Neural progenitor cell (in vitro differentiated cells): ENCODE results near the gene C5AR2. TPM values are rescaled to one million over a fixed set of nuclear protein-coding genes. Genes with fewer than 3 reads are reported as not detected.
"Not testable (repeated sequence)": the region's sequence is repeated elsewhere in the genome, so short reads cannot be mapped to it uniquely, and the experiment has no call there.

Experiments used
- DNase-seq: peaks from one replicate; pipeline ENCODE4 v3.0.0-alpha.2; 2016; ENCODE audit warnings: low spot score
- H2AFZ ChIP-seq: fragments of 200-600 bp; sonication (generic); replicated peaks from 2 replicates; pipeline ENCODE4 v1.6.1; 2016; ENCODE audit warnings: antibody characterized with exemption
- H3F3A ChIP-seq: fragments of 200-600 bp; sonication (generic); 2 replicates; pipeline ENCODE4 v1.6.1; 2016; ENCODE audit warnings: antibody characterized with exemption, low read depth
- H3K27ac ChIP-seq: fragments of 200-600 bp; sonication (generic); 2 replicates; pipeline ENCODE4 v1.5.1; 2016; ENCODE audit warnings: mild to moderate bottlenecking
- H3K27me3 ChIP-seq: fragments of 200-600 bp; sonication (generic); 2 replicates; pipeline ENCODE4 v1.6.1; 2016; ENCODE audit warnings: mild to moderate bottlenecking, moderate library complexity
- H3K36me3 ChIP-seq: fragments of 200-600 bp; sonication (generic); 2 replicates; pipeline ENCODE4 v1.5.1; 2016
- H3K4me1 ChIP-seq: fragments of 200-600 bp; sonication (generic); 2 replicates; pipeline ENCODE4 v1.6.1; 2016; ENCODE audit warnings: mixed run types
- H3K4me2 ChIP-seq: fragments of 200-600 bp; sonication (generic); 2 replicates; pipeline ENCODE4 v1.6.1; 2016
- H3K4me3 ChIP-seq: fragments of 200-600 bp; sonication (generic); 2 replicates; pipeline ENCODE4 v1.5.1; 2016
- H3K79me2 ChIP-seq: fragments of 200-600 bp; sonication (generic); 2 replicates; pipeline ENCODE4 v1.6.1; 2016; ENCODE audit warnings: low read depth
- H3K9ac ChIP-seq: fragments of 200-600 bp; sonication (generic); 2 replicates; pipeline ENCODE4 v1.6.1; 2016
- H3K9me3 ChIP-seq: fragments of 200-600 bp; sonication (generic); 2 replicates; pipeline ENCODE4 v1.5.1; 2016; ENCODE audit warnings: low read depth
- H4K20me1 ChIP-seq: fragments of 200-600 bp; sonication (generic); 2 replicates; pipeline ENCODE4 v1.6.1; 2016; ENCODE audit warnings: low read depth
- H3K27ac Mint-ChIP-seq: 3 replicates; pipeline ENCODE4 v1.8.0; 2021; ENCODE audit warnings: mixed read lengths
- H3K27me3 Mint-ChIP-seq: 2 replicates; pipeline ENCODE4 v1.8.0; 2022; ENCODE audit warnings: low read depth, mild to moderate bottlenecking, inconsistent platforms, moderate library complexity, mixed read lengths; ENCODE audit not compliant: insufficient read depth
- H3K36me3 Mint-ChIP-seq: 3 replicates; pipeline ENCODE4 v1.8.0; 2021; ENCODE audit warnings: mixed read lengths
- H3K4me1 Mint-ChIP-seq: 3 replicates; pipeline ENCODE4 v1.8.0; 2021; ENCODE audit warnings: mixed read lengths
- H3K4me3 Mint-ChIP-seq: 3 replicates; pipeline ENCODE4 v1.8.0; 2021; ENCODE audit warnings: mild to moderate bottlenecking, moderate library complexity, mixed read lengths
- H3K9me3 Mint-ChIP-seq: 3 replicates; pipeline ENCODE4 v1.8.0; 2020; ENCODE audit warnings: mixed read lengths
- CTCF ChIP-seq: fragments of 200-600 bp; sonication (generic); IDR thresholded peaks from 2 replicates; pipeline ENCODE4 v1.5.1; 2017; ENCODE audit warnings: antibody characterized with exemption, mild to moderate bottlenecking
- EZH2 ChIP-seq: fragments of 200-600 bp; sonication (generic); IDR thresholded peaks from 2 replicates; pipeline ENCODE4 v1.6.1; 2017; ENCODE audit warnings: antibody characterized with exemption, mild to moderate bottlenecking, moderate library complexity
- EZH2phosphoT487 ChIP-seq: fragments of 200-600 bp; sonication (generic); IDR thresholded peaks from 2 replicates; pipeline ENCODE4 v1.6.1; 2017; ENCODE audit warnings: antibody characterized with exemption
- total RNA-seq: library from RNA; depleted of rRNA; stranded (reverse); fragments of >200 nt; gene quantifications from 2 replicates; pipeline ENCODE4 v1.2.3, GENCODE V29; 2015; ENCODE audit warnings: low replicate concordance

Gene C5AR2
- total RNA-seq, 1 donor from 2014 or later: not detected

GRCh38 chr19:47362321-47362720 is 30.3 kb downstream of the C5AR2 start:
- no peak overlapping the region for H3K27ac Mint-ChIP-seq
- H4K20me1 ChIP-seq: no peaks in the 10 kb centered on the region
- H3K4me3 ChIP-seq: no peak overlapping the region
- TF ChIP-seq CTCF (no peak), EZH2 (no peak), EZH2phosphoT487 (no peak)
- H3K9me3 ChIP-seq: no peaks in the 10 kb centered on the region
- H3K79me2 ChIP-seq: no peaks in the 10 kb centered on the region
- H3K9me3 Mint-ChIP-seq: no peaks in the 10 kb centered on the region
- H3K27me3 ChIP-seq: no peaks in the 10 kb centered on the region
- no peaks in the 10 kb centered on the region for H3K4me1 Mint-ChIP-seq
- no peaks in the 10 kb centered on the region for H3K27me3 Mint-ChIP-seq
- peaks cover 22% of the 10 kb centered on the region for H3K36me3 Mint-ChIP-seq
- H2AFZ ChIP-seq: no peak overlapping the region
- H3K4me3 Mint-ChIP-seq: no peak overlapping the region
- no peak overlapping the region for H3K27ac ChIP-seq
- no peak for DNase-seq
- no peaks in the 10 kb centered on the region for H3F3A ChIP-seq
- H3K4me1 ChIP-seq: no peaks in the 10 kb centered on the region
- no peak overlapping the region for H3K9ac ChIP-seq
- no peaks in the 10 kb centered on the region for H3K36me3 ChIP-seq
- no peak overlapping the region for H3K4me2 ChIP-seq

DNA sequence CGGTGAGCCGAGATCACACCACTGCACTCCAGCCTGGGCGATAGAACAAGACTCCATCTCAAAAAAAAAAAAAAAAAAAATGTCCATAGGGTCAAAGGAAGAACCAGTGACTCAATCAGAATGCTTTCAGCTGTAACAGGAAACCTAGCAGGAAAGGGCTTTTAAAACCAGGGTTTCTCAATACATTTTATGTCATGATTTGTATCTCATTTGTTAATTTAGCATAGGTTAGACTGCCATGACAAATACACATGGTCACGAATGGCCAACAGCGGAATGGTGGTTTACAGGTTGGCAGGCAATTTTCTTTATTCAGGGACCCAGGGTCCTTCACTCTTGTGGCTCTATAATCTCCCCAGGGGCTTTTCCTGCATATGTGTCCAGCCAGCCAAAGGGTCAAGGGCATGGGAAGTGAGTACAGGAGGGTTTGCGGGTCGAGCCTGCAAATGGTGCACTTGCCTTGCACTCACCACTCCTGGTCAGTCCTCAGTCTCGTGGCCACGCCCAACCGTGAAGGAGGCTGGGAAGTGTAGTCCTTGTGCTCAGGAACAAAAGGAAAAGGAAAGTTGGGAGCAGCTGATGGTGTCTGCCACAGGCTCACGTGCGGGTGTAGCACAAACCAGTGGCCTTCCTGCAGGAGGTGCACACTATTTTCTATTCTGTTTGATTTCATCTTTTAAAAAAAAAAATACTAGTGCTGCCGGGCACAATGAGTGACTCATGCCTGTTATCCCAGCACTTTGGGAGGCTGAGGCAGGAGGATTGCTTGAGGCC is 32.0 kb downstream of the C5AR2 start:
- Mint-ChIP-seq H3K4me1 (no peaks in the 10 kb centered on the region), H3K27ac (no peak overlapping the region), H3K4me3 (no peak overlapping the region), H3K9me3 (no peaks in the 10 kb centered on the region), H3K36me3 (peaks cover 17% of the 10 kb centered on the region), H3K27me3 (no peaks in the 10 kb centered on the region)
- TF ChIP-seq EZH2phosphoT487 (no peak), CTCF (no peak)
- Histone ChIP-seq H3F3A (no peaks in the 10 kb centered on the region), H3K4me3 (no peak overlapping the region), H2AFZ (no peak overlapping the region), H3K9ac (no peak overlapping the region), H3K36me3 (no peaks in the 10 kb centered on the region), H4K20me1 (no peaks in the 10 kb centered on the region), H3K4me2 (no peak overlapping the region), H3K27ac (no peak overlapping the region), H3K4me1 (no peaks in the 10 kb centered on the region), H3K79me2 (no peaks in the 10 kb centered on the region), H3K27me3 (no peaks in the 10 kb centered on the region), H3K9me3 (no peaks in the 10 kb centered on the region)
- DNase-seq: peak; percentile 28

DNA sequence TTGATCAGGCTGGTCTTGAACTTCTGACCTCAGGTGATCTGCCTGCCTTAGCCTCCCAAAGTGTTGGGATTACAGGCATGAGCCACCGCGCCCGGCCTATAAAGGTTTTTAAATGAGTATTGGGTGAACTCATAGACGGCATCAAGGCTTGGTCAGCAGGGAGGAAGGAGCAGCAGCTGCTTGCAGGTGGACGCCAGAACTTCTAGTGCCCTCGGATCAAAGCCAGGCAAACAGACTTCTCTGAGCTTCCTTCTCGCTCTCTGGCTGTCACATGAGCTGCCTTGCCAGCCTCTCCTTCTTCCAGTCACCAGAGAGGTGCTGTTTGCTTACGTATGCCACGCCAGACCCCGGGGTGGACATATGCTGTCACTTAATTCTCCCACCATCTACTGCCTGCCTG is 33.5 kb downstream of the C5AR2 start:
- H3K27me3 Mint-ChIP-seq, H3K4me3 Mint-ChIP-seq, H4K20me1 ChIP-seq, H3K27me3 ChIP-seq, H2AFZ ChIP-seq, DNase-seq, H3K4me2 ChIP-seq, H3K4me3 ChIP-seq, H3K9me3 ChIP-seq, H3K36me3 ChIP-seq, H3K4me1 Mint-ChIP-seq, H3K79me2 ChIP-seq, H3K27ac ChIP-seq, H3K9ac ChIP-seq, H3K9me3 Mint-ChIP-seq, H3F3A ChIP-seq, H3K4me1 ChIP-seq, H3K27ac Mint-ChIP-seq: not testable (repeated sequence)
- H3K36me3 Mint-ChIP-seq: peaks cover 21% of the 10 kb centered on the region

- TF ChIP-seq EZH2: no peak
- no peak for TF ChIP-seq EZH2phosphoT487
- TF ChIP-seq CTCF: no peak
- Histone ChIP-seq H3K79me2 (no peaks in the 10 kb centered on the region), H2AFZ (no peak overlapping the region), H3K27ac (no peak overlapping the region), H3F3A (no peaks in the 10 kb centered on the region), H3K4me1 (no peaks in the 10 kb centered on the region), H3K27me3 (no peaks in the 10 kb centered on the region), H3K4me2 (no peak overlapping the region), H3K36me3 (no peaks in the 10 kb centered on the region), H3K9me3 (no peaks in the 10 kb centered on the region), H3K4me3 (no peak overlapping the region), H3K9ac (no peak overlapping the region), H4K20me1 (no peaks in the 10 kb centered on the region)
- no peaks in the 10 kb centered on the region for H3K9me3 Mint-ChIP-seq
- H3K36me3 Mint-ChIP-seq: peaks cover 16% of the 10 kb centered on the region
- peaks cover 3% of the 10 kb centered on the region for H3K27me3 Mint-ChIP-seq
- peak overlapping the region; percentile 42 for H3K4me3 Mint-ChIP-seq
- no peak overlapping the region for H3K27ac Mint-ChIP-seq
- DNase-seq: no peak
- H3K4me1 Mint-ChIP-seq: no peaks in the 10 kb centered on the region
Measured at GRCh38 chr19:47370045-47370611, 38.2 kb downstream of the C5AR2 start.
